Uterus (tissue), 2 donors: ENCODE results near the gene ADARB2.

Experiments
- CTCF ChIP-seq, 4 experiments: fragments of 200-600 bp in 2 of 4; fragments of 450-650 bp in 2 of 4; sonication (generic) in 2 of 4; IDR thresholded peaks; one replicate each; pipeline ENCODE4 v1.5.1; 2016 to 2019; ENCODE audit warnings: antibody characterized with exemption in 4 of 4, mild to moderate bottlenecking in 2 of 4, moderate library complexity in 1 of 4
- POLR2A ChIP-seq, 2 donors: fragments of 450-650 bp; IDR thresholded peaks; one replicate each; pipeline ENCODE4 v1.6.1; 2016; ENCODE audit warnings: antibody characterized with exemption in 2 of 2, mild to moderate bottlenecking in 1 of 2, moderate library complexity in 1 of 2

GRCh38 chr10:1381339-1381738 lies 356.0 kb downstream of the ADARB2 start:
- TF ChIP-seq CTCF (IDR thresholded peaks at IDR 0.05) (no peak), POLR2A (IDR thresholded peaks at IDR 0.05) (no peak)
